K562 (cell line): Measurements from ENCODE around the gene PEDS1. TPM values are rescaled to one million over a fixed set of nuclear protein-coding genes. Genes with fewer than 3 reads are reported as not detected.

ENCODE experiments used
- CHAMP1 ChIP-seq: fragments of 450-650 bp; IDR thresholded peaks from 2 replicates; pipeline ENCODE4 v1.6.1; 2016; ENCODE audit warnings: mild to moderate bottlenecking
- MAFF ChIP-seq: IDR thresholded peaks from 2 replicates; pipeline ENCODE4 v1.6.1; 2012; ENCODE audit warnings: low read length, improper control_type of control experiment
- MCM7 ChIP-seq, 2 experiments: fragments of 450-650 bp; IDR thresholded peaks; 2 replicates each; pipeline ENCODE4 v1.6.1; 2016 to 2018
- NCOA2 ChIP-seq, 2 experiments: fragments of 450-650 bp; IDR thresholded peaks; 2 replicates each; pipeline ENCODE4 v1.6.1; 2018; ENCODE audit warnings: mild to moderate bottlenecking in 2 of 2, moderate library complexity in 1 of 2; ENCODE audit not compliant: partially characterized antibody in 2 of 2
- NR2C2 ChIP-seq, 2 experiments: fragments of 200-800 bp in 1 of 2; sonication (Bioruptor generic) in 1 of 2; sonication (generic) in 1 of 2; formaldehyde crosslinking in 1 of 2; IDR thresholded peaks; 2 replicates each; pipeline versions ENCODE4 v1.6.1 to v1.8.0; 2016 to 2022; ENCODE audit warnings: mild to moderate bottlenecking in 1 of 2, missing compliant biosample characterization in 1 of 2, missing genetic modification characterization in 1 of 2, missing genetic modification reagents in 1 of 2
- PKNOX1 ChIP-seq: fragments of 450-650 bp; IDR thresholded peaks from 2 replicates; pipeline ENCODE4 v1.6.1; 2016
- POLR2B ChIP-seq: fragments of 450-650 bp; IDR thresholded peaks from 2 replicates; pipeline ENCODE4 v1.6.1; 2018; ENCODE audit warnings: low read depth; ENCODE audit not compliant: partially characterized antibody
- POLR3A ChIP-seq: IDR thresholded peaks from 2 replicates; pipeline ENCODE4 v1.6.1; 2011; ENCODE audit warnings: borderline replicate concordance, mild to moderate bottlenecking, moderate library complexity; ENCODE audit not compliant: insufficient read length, insufficient read depth; ENCODE audit errors: extremely low read depth
- RCOR1 ChIP-seq, 2 experiments: IDR thresholded peaks; 2 replicates each; pipeline ENCODE4 v1.6.1; 2012; ENCODE audit warnings: low read depth in 2 of 2, low read length in 2 of 2, borderline replicate concordance in 1 of 2, improper control_type of control experiment in 1 of 2
- RNF2 ChIP-seq: sonication (generic); IDR thresholded peaks from 2 replicates; pipeline ENCODE4 v1.6.1; 2016
- RREB1 ChIP-seq: fragments of 250-450 bp; sonication (Bioruptor Pico); IDR thresholded peaks from 2 replicates; pipeline ENCODE4 v1.4.0; 2020
- SAP30 ChIP-seq: fragments of 200-600 bp; sonication (generic); IDR thresholded peaks from 2 replicates; pipeline ENCODE4 v1.6.1; 2012; ENCODE audit warnings: borderline replicate concordance, low read depth, mild to moderate bottlenecking, moderate library complexity, low read length, control low read depth, inconsistent platforms; ENCODE audit not compliant: insufficient read depth, poor library complexity, severe bottlenecking
- ZNF12 ChIP-seq: sonication (generic); formaldehyde crosslinking; IDR thresholded peaks from 2 replicates; pipeline ENCODE4 v1.4.0; 2020; ENCODE audit warnings: mild to moderate bottlenecking, missing genetic modification reagents
- ZNF280A ChIP-seq: fragments of 450-650 bp; IDR thresholded peaks from 2 replicates; pipeline ENCODE4 v1.6.1; 2018; ENCODE audit warnings: mild to moderate bottlenecking, low read depth; ENCODE audit not compliant: partially characterized antibody
- ZNF561 ChIP-seq: fragments of 450-650 bp; formaldehyde crosslinking; conservative IDR thresholded peaks from 2 replicates; pipeline ENCODE4 v1.4.0; 2020; ENCODE audit warnings: mild to moderate bottlenecking, moderate library complexity
- polyA plus RNA-seq, 8 experiments: library from polyadenylated mRNA; depleted of rRNA in 4 of 8; stranded (reverse) in 5 of 8; unstranded in 3 of 8; fragments of >200 nt; fragmentation: Nextera tagmentation in 2 of 8; fragmentation: Illumina TruSeq in 1 of 8; extraction: Ambion mirVana in 2 of 8; extraction: Trizol in 1 of 8; gene quantifications; 2 replicates each; pipeline versions ENCODE4 v1.2.1 to v1.2.3, GENCODE V29; 2011 to 2014; ENCODE audit warnings: inconsistent platforms in 1 of 8, missing spikeins in 1 of 8
- total RNA-seq, 7 experiments: library from RNA; depleted of rRNA in 6 of 7; stranded (reverse); fragments of >200 nt in 6 of 7; fragmentation: Illumina TruSeq in 2 of 7; extraction: Trizol in 2 of 7; gene quantifications; 2 replicates each; pipeline versions ENCODE4 v1.2.1 to v1.2.3, GENCODE V29; 2011 to 2021; ENCODE audit warnings: low replicate concordance in 1 of 7

The PEDS1 gene
- total and polyA plus RNA-seq, 9 of the 15 experiments (the other 6 are each of a cell fraction or from before 2014, with no cell fraction given): 2.9 to 38.5 (median 24.2) TPM

- no peak for TF ChIP-seq NR2C2 (CRISPR knock-in tag; IDR thresholded peaks at IDR 0.05)
- peak; percentile 24; the same call in 1 of the 2 replicates for TF ChIP-seq NR2C2 (tag; IDR thresholded peaks at IDR 0.05)
- no peak for TF ChIP-seq ZNF280A
- TF ChIP-seq ZNF561 (CRISPR knock-in tag): no peak
- TF ChIP-seq PKNOX1: peak; percentile 91
- TF ChIP-seq RREB1 (CRISPR knock-in tag): no peak
- TF ChIP-seq MAFF: no peak
- TF ChIP-seq RCOR1 (IDR thresholded peaks at IDR 0.05; ENCODE audit: borderline replicate concordance in 1 of 2, low read depth in 2 of 2, low read length in 2 of 2): peak in 1 of 2 experiments; percentile 40; a peak in 1 of 4 replicates
- no peak for TF ChIP-seq ZNF12
- no peak for TF ChIP-seq RNF2
- no peak for TF ChIP-seq CHAMP1
- peak; percentile 34 for TF ChIP-seq POLR2B
- no peak for TF ChIP-seq MCM7 (IDR thresholded peaks at IDR 0.05)
- TF ChIP-seq SAP30: peak; percentile 39
- TF ChIP-seq NCOA2 (IDR thresholded peaks at IDR 0.05; ENCODE audit: partially characterized antibody in 2 of 2): no peak
- TF ChIP-seq POLR3A: no peak
Observed at GRCh38 chr20:50192364-50193198, 39.1 kb upstream of the PEDS1 start (continued).
